H9 (cell line): ENCODE data around the gene PRELID1. TPM values are rescaled to one million over a fixed set of nuclear protein-coding genes. Genes with fewer than 3 reads are reported as not detected.

Experiments used
- DNase-seq: peaks from one replicate; pipeline ENCODE4 v3.0.0-alpha.2; 2017
- H2AFZ ChIP-seq: one replicate; pipeline ENCODE4 v1.6.1; 2013; ENCODE audit warnings: mild to moderate bottlenecking, low read length, control low read depth, moderate library complexity
- H2AK5ac ChIP-seq: 2 replicates; pipeline ENCODE4 v1.6.1; 2013; ENCODE audit warnings: low read length, control low read depth, mixed read lengths; ENCODE audit not compliant: insufficient read length
- H2BK120ac ChIP-seq: one replicate; pipeline ENCODE4 v1.6.1; 2013; ENCODE audit warnings: low read depth, mild to moderate bottlenecking, low read length, control low read depth, inconsistent platforms; ENCODE audit not compliant: poor library complexity, severe bottlenecking
- H2BK12ac ChIP-seq: 2 replicates; pipeline ENCODE4 v1.6.1; 2013; ENCODE audit warnings: low read length, control low read depth, mixed read lengths, low read depth; ENCODE audit not compliant: insufficient read length
- H2BK15ac ChIP-seq: 2 replicates; pipeline ENCODE4 v1.6.1; 2013; ENCODE audit warnings: low read depth, low read length, control low read depth
- H2BK20ac ChIP-seq: one replicate; pipeline ENCODE4 v1.6.1; 2013; ENCODE audit warnings: low read depth, mild to moderate bottlenecking, low read length, control low read depth, inconsistent platforms; ENCODE audit not compliant: poor library complexity, severe bottlenecking
- H2BK5ac ChIP-seq: 2 replicates; pipeline ENCODE4 v1.6.1; 2013; ENCODE audit warnings: low read length, control low read depth, mixed read lengths; ENCODE audit not compliant: insufficient read length
- H3K14ac ChIP-seq: 2 replicates; pipeline ENCODE4 v1.6.1; 2013; ENCODE audit warnings: low read length, control low read depth; ENCODE audit not compliant: insufficient read depth
- H3K18ac ChIP-seq: 2 replicates; pipeline ENCODE4 v1.6.1; 2013; ENCODE audit warnings: low read depth, mild to moderate bottlenecking, mixed read lengths, low read length, control low read depth; ENCODE audit not compliant: insufficient read length
- H3K23ac ChIP-seq: 2 replicates; pipeline ENCODE4 v1.6.1; 2013; ENCODE audit warnings: low read length, control low read depth, mixed read lengths, low read depth; ENCODE audit not compliant: insufficient read length
- H3K23me2 ChIP-seq: 2 replicates; pipeline ENCODE4 v1.6.1; 2013; ENCODE audit warnings: low read depth, mild to moderate bottlenecking, mixed read lengths, low read length, control low read depth; ENCODE audit not compliant: insufficient read length, poor library complexity, severe bottlenecking
- H3K27ac ChIP-seq: 2 replicates; pipeline ENCODE4 v1.5.1; 2013; ENCODE audit warnings: low read length, control low read depth, mixed read lengths, low read depth; ENCODE audit not compliant: insufficient read length
- H3K27me3 ChIP-seq: 2 replicates; pipeline ENCODE4 v1.6.1; 2013; ENCODE audit warnings: low read length, control low read depth, inconsistent platforms; ENCODE audit not compliant: insufficient read depth
- H3K4ac ChIP-seq: 2 replicates; pipeline ENCODE4 v1.6.1; 2013; ENCODE audit warnings: low read depth, mild to moderate bottlenecking, control low read depth, inconsistent platforms, low read length, moderate library complexity
- H3K4me1 ChIP-seq: 2 replicates; pipeline ENCODE4 v1.6.1; 2013; ENCODE audit warnings: low read length, control low read depth, inconsistent platforms; ENCODE audit not compliant: insufficient read depth
- H3K4me2 ChIP-seq: 2 replicates; pipeline ENCODE4 v1.6.1; 2013; ENCODE audit warnings: low read length, control low read depth, mixed read lengths; ENCODE audit not compliant: insufficient read length, insufficient read depth
- H3K56ac ChIP-seq: 2 replicates; pipeline ENCODE4 v1.6.1; 2013; ENCODE audit warnings: low read depth, mild to moderate bottlenecking, mixed read lengths, low read length, control low read depth; ENCODE audit not compliant: insufficient read length
- H3K79me1 ChIP-seq: 2 replicates; pipeline ENCODE4 v1.6.1; 2013; ENCODE audit warnings: low read depth, mild to moderate bottlenecking, moderate library complexity, low read length, control low read depth, inconsistent platforms; ENCODE audit not compliant: insufficient read depth, poor library complexity, severe bottlenecking
- H3K79me2 ChIP-seq: 2 replicates; pipeline ENCODE4 v1.6.1; 2013; ENCODE audit warnings: low read length, control low read depth, inconsistent platforms; ENCODE audit not compliant: insufficient read depth
- H3K9ac ChIP-seq: 2 replicates; pipeline ENCODE4 v1.6.1; 2013; ENCODE audit warnings: low read length, control low read depth, mixed read lengths; ENCODE audit not compliant: insufficient read length; ENCODE audit errors: extremely low read depth
- H3K9me3 ChIP-seq: one replicate; pipeline ENCODE4 v1.6.1; 2013; ENCODE audit warnings: low read depth, low read length, inconsistent platforms; ENCODE audit not compliant: control insufficient read depth
- H3T11ph ChIP-seq: one replicate; pipeline ENCODE4 v1.6.1; 2013; ENCODE audit warnings: mild to moderate bottlenecking, low read length, control low read depth, inconsistent platforms
- H4K20me1 ChIP-seq: one replicate; pipeline ENCODE4 v1.6.1; 2013; ENCODE audit not compliant: control insufficient read depth, insufficient read length, insufficient read depth
- H4K5ac ChIP-seq: 2 replicates; pipeline ENCODE4 v1.6.1; 2013; ENCODE audit warnings: low read depth, mild to moderate bottlenecking, mixed read lengths, low read length, control low read depth; ENCODE audit not compliant: insufficient read length
- H4K8ac ChIP-seq: replicated peaks from 2 replicates; pipeline ENCODE4 v1.6.1; 2013; ENCODE audit warnings: low read length, control low read depth, mixed read lengths, low read depth; ENCODE audit not compliant: insufficient read length
- H4K91ac ChIP-seq: 2 replicates; pipeline ENCODE4 v1.6.1; 2013; ENCODE audit warnings: low read depth, mild to moderate bottlenecking, moderate library complexity, mixed read lengths, low read length, control low read depth; ENCODE audit not compliant: insufficient read length
- H3K27ac Mint-ChIP-seq, 3 experiments: 2 replicates in 2 of 3; 3 replicates in 1 of 3; pipeline ENCODE4 v1.8.0; 2020 to 2021; ENCODE audit warnings: mixed read lengths in 3 of 3, mild to moderate bottlenecking in 1 of 3, moderate library complexity in 1 of 3
- H3K27me3 Mint-ChIP-seq: 2 replicates; pipeline ENCODE4 v1.8.0; 2021; ENCODE audit warnings: low read depth, mild to moderate bottlenecking, moderate library complexity, mixed read lengths
- H3K36me3 Mint-ChIP-seq, 3 experiments: 2 replicates in 2 of 3; 3 replicates in 1 of 3; pipeline ENCODE4 v1.8.0; 2020 to 2021; ENCODE audit warnings: low read depth in 3 of 3, mixed read lengths in 3 of 3; ENCODE audit not compliant: insufficient read depth in 1 of 3
- H3K4me1 Mint-ChIP-seq, 2 experiments: 2 replicates each; pipeline ENCODE4 v1.8.0; 2020; ENCODE audit warnings: mixed read lengths in 2 of 2
- H3K4me3 Mint-ChIP-seq, 2 experiments: 2 replicates in 1 of 2; 3 replicates in 1 of 2; pipeline ENCODE4 v1.8.0; 2020 to 2021; ENCODE audit warnings: mild to moderate bottlenecking in 2 of 2, mixed read lengths in 2 of 2, moderate library complexity in 1 of 2
- H3K9me3 Mint-ChIP-seq, 2 experiments: 2 replicates in 1 of 2; 3 replicates in 1 of 2; pipeline ENCODE4 v1.8.0; 2020; ENCODE audit warnings: mild to moderate bottlenecking in 2 of 2, mixed read lengths in 2 of 2, moderate library complexity in 1 of 2
- CTCF ChIP-seq: fragments of 200-600 bp; sonication (generic); conservative IDR thresholded peaks from 3 replicates; pipeline ENCODE4 v1.8.0; 2021; ENCODE audit warnings: antibody characterized with exemption, mild to moderate bottlenecking
- WGBS: extraction: QIAGEN DNeasy Blood & Tissue Kit; methylation state at CpG from one replicate; pipeline ENCODE4 v1.1.7; 2013; ENCODE audit warnings: missing lambda C conversion rate, low lambda C conversion rate, mixed read lengths; ENCODE audit not compliant: insufficient read length; ENCODE audit errors: extremely low coverage; 5-methylcytosine and 5-hydroxymethylcytosine counted together
- total RNA-seq: library from RNA; stranded (reverse); gene quantifications from 2 replicates; pipeline ENCODE4 v1.2.1, GENCODE V29; 2021

The PRELID1 gene
- total RNA-seq, 1 experiment from 2014 or later: 213 TPM

- no CpG with 5 or more reads among the region's 14 CpGs for WGBS
- no peak overlapping the region for H3K4me3 Mint-ChIP-seq
These were observed 16.5 kb downstream of the PRELID1 start for GRCh38 chr5:177319913-177320588.

More at GRCh38 chr5:177319913-177320588, 16.5 kb downstream of the PRELID1 start:
- no peak overlapping the region for H2AK5ac ChIP-seq
- Mint-ChIP-seq H3K27ac (no peak overlapping the region), H3K36me3 (peaks cover 8 to 13% (median 8%) of the 10 kb centered on the region in 3 experiments; a peak in 6 of 7 replicates), H3K4me1 (peaks cover 11 to 12% of the 10 kb centered on the region in 2 experiments), H3K27me3 (no peaks in the 10 kb centered on the region), H3K9me3 (no peaks in the 10 kb centered on the region; a peak in 1 of 5 replicates)
- H4K5ac ChIP-seq: no peak overlapping the region
- no peak overlapping the region for H4K91ac ChIP-seq
- H2BK20ac ChIP-seq: no peak overlapping the region
- no peak overlapping the region for H3T11ph ChIP-seq
- no peak overlapping the region for H3K4ac ChIP-seq
- no peak overlapping the region for H2BK5ac ChIP-seq
- H3K23ac ChIP-seq: no peak overlapping the region
- H3K18ac ChIP-seq: no peak overlapping the region
- no peak overlapping the region for H3K9ac ChIP-seq
- H4K20me1 ChIP-seq: no peaks in the 10 kb centered on the region
- no peak overlapping the region for H3K14ac ChIP-seq
- H3K9me3 ChIP-seq: no peaks in the 10 kb centered on the region
- H3K23me2 ChIP-seq: no peaks in the 10 kb centered on the region
- H3K4me1 ChIP-seq: no peaks in the 10 kb centered on the region; the same call in 1 of the 2 replicates
- H2BK120ac ChIP-seq: no peak overlapping the region
- H2AFZ ChIP-seq: no peak overlapping the region
- H3K4me2 ChIP-seq: no peak overlapping the region
- H3K79me2 ChIP-seq: no peaks in the 10 kb centered on the region
- TF ChIP-seq CTCF: no peak
- H3K27me3 ChIP-seq: no peaks in the 10 kb centered on the region
- no peak overlapping the region for H3K56ac ChIP-seq
- no peak overlapping the region for H2BK15ac ChIP-seq
- no peak overlapping the region for H3K27ac ChIP-seq
- H2BK12ac ChIP-seq: no peak overlapping the region
- H3K79me1 ChIP-seq: no peaks in the 10 kb centered on the region
- no peak overlapping the region for H4K8ac ChIP-seq
- no peak for DNase-seq
